Measurements from ENCODE around the gene PTOV1. TPM values are rescaled to one million over a fixed set of nuclear protein-coding genes. Genes with fewer than 3 reads are reported as not detected.

PTOV1 gene
- total RNA-seq, 2 donors from 2014 or later = 64.6 to 81.0 TPM

DNA sequence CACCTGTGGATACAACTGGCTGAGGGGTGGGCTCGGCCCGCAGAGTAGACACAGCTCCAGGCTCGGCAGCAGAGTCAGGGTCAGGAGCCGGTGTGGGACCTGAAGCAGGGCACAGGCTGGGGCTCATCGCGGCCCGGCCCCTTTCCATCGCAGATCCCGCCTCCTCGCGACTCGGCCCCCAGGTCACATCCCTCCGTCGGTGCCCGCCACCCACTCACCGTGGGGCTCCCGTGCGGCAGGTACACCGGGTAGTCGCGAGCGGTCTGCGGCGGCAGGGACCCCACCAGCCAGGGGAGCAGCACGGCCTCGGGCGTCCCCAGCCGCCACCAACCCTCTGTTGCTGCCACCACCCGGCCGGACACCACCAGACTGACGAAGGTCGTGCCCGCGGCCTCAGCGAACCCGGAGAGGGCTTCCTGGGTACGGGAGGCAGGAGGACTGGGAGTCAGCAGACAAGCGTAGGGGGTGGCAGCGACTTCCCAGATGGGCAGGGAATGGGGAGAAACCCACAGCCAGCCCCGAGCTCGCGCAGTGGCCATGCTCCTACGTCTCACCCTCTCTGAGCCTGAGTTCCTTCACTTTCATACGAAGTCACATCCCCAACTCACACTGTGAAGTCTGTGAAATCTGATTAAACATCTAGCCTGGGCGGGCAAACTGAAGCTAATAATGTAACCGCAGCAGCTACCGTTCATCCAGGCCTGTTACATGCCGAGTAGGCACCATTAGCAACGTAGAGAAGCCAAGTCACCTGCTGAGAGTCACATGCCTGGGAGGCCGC is 41.6 kb upstream of the PTOV1 start:
- Histone ChIP-seq H3K27ac (peak overlapping the region; percentile 83 to 93), H3K4me1 (peaks cover 0 to 29% of the 10 kb centered on the region in 2 donors), H3K4me3 (peak overlapping the region; percentile 62 to 75), H3K9me3 (no peaks in the 10 kb centered on the region), H3K36me3 (peaks cover 25% of the 10 kb centered on the region), H3K27me3 (no peaks in the 10 kb centered on the region)
- DNase-seq (ENCODE audit: low spot score) = peak; percentile 77
- TF ChIP-seq, protein P1, sequence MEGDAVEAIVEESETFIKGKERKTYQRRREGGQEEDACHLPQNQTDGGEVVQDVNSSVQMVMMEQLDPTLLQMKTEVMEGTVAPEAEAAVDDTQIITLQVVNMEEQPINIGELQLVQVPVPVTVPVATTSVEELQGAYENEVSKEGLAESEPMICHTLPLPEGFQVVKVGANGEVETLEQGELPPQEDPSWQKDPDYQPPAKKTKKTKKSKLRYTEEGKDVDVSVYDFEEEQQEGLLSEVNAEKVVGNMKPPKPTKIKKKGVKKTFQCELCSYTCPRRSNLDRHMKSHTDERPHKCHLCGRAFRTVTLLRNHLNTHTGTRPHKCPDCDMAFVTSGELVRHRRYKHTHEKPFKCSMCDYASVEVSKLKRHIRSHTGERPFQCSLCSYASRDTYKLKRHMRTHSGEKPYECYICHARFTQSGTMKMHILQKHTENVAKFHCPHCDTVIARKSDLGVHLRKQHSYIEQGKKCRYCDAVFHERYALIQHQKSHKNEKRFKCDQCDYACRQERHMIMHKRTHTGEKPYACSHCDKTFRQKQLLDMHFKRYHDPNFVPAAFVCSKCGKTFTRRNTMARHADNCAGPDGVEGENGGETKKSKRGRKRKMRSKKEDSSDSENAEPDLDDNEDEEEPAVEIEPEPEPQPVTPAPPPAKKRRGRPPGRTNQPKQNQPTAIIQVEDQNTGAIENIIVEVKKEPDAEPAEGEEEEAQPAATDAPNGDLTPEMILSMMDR (IDR thresholded peaks at IDR 0.05) = peak in 1 of 2 donors; percentile 54

DNA sequence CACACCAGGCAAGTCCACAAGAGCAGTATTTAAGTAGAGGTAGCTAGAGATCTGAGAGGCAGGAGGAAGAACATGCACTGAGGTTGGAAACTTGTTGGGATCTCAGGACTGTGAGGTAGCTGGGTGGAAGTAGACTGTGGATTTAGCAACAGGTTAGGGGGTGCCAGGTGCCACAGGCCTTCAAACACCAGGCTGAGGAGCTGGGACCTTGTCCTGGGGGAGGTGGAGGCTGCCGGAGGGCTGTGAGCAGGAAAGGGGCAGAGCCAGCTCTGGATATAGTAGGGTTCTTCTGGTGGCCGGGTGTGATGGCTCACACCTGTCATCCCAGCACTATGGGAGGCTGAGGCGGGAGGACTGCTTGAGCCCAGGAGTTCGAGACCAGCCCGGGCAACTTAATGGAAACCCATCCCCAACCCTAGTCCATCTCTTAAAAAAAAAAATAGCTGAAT is 41.0 kb upstream of the PTOV1 start:
- peaks cover 23% of the 10 kb centered on the region for H3K36me3 ChIP-seq
- H3K4me1 ChIP-seq = peaks cover 0 to 29% of the 10 kb centered on the region in 2 donors
- H3K4me3 ChIP-seq = peak overlapping the region; percentile 62 to 75
- DNase-seq (ENCODE audit: low spot score) = no peak
- TF ChIP-seq, protein P1 (IDR thresholded peaks at IDR 0.05) = no peak
- H3K9me3 ChIP-seq = no peaks in the 10 kb centered on the region
- H3K27ac ChIP-seq = peak overlapping the region; percentile 83 to 93
- no peaks in the 10 kb centered on the region for H3K27me3 ChIP-seq

GRCh38 chr19:49811328-49811727 is 39.6 kb upstream of the PTOV1 start:
- Histone ChIP-seq H3K27ac (no peak overlapping the region), H3K9me3 (no peaks in the 10 kb centered on the region), H3K4me3 (no peak overlapping the region), H3K27me3 (no peaks in the 10 kb centered on the region), H3K4me1 (peaks cover 0 to 29% of the 10 kb centered on the region in 2 donors), H3K36me3 (peaks cover 12% of the 10 kb centered on the region)
- DNase-seq (ENCODE audit: low spot score) = no peak
- TF ChIP-seq, protein P1 (IDR thresholded peaks at IDR 0.05) = no peak

GRCh38 chr19:49812452-49812996 is 38.4 kb upstream of the PTOV1 start:
- H3K27ac ChIP-seq = peak overlapping the region; percentile 85 to 88
- TF ChIP-seq, protein P1 (IDR thresholded peaks at IDR 0.05) = no peak
- H3K4me3 ChIP-seq = peak overlapping the region; percentile 65
- no peaks in the 10 kb centered on the region for H3K9me3 ChIP-seq
- H3K27me3 ChIP-seq = no peaks in the 10 kb centered on the region
- H3K36me3 ChIP-seq = peaks cover under 1% of the 10 kb centered on the region
- peaks cover 0 to 36% of the 10 kb centered on the region in 2 donors for H3K4me1 ChIP-seq
- DNase-seq (ENCODE audit: low spot score) = no peak

- no peaks in the 10 kb centered on the region for H3K27me3 ChIP-seq
- TF ChIP-seq, protein P1 (IDR thresholded peaks at IDR 0.05) = peak in 1 of 2 donors; percentile 48
- peaks cover 0 to 35% of the 10 kb centered on the region in 2 donors for H3K4me1 ChIP-seq
- no peaks in the 10 kb centered on the region for H3K36me3 ChIP-seq
- H3K9me3 ChIP-seq = no peaks in the 10 kb centered on the region
- peak within 1 kb of the TSS; percentile 65 for H3K4me3 ChIP-seq
- H3K27ac ChIP-seq = peak within 1 kb of the TSS; percentile 85 to 88
- peak; percentile 99 for DNase-seq (ENCODE audit: low spot score)
Measured at GRCh38 chr19:49812997-49813861, 37.7 kb upstream of the PTOV1 start, which contains the start of gene FUZ. Gene FUZ (minus strand): TSS chr19:49813292. CDS start chr19:49813106, 186 bp downstream.
